AG09309 (cell line): Measurements from ENCODE around the gene IQSEC1.

Experiments used
- DNase-seq: peaks from one replicate; pipeline ENCODE4 v3.0.0-alpha.2; 2010; ENCODE audit warnings: low read depth
- H3K4me3 ChIP-seq: 2 replicates; pipeline ENCODE4 v1.5.1; 2011; ENCODE audit warnings: mild to moderate bottlenecking, low read depth, low read length, moderate library complexity; ENCODE audit not compliant: control insufficient read depth
- TF ChIP-seq, protein P1 (sequence below): IDR thresholded peaks from 2 replicates; pipeline ENCODE4 v1.5.1; 2011; ENCODE audit warnings: mild to moderate bottlenecking, low read depth, low read length, inconsistent platforms; ENCODE audit not compliant: insufficient read depth, control insufficient read depth; ENCODE audit errors: missing control alignments

Gene IQSEC1

DNA sequence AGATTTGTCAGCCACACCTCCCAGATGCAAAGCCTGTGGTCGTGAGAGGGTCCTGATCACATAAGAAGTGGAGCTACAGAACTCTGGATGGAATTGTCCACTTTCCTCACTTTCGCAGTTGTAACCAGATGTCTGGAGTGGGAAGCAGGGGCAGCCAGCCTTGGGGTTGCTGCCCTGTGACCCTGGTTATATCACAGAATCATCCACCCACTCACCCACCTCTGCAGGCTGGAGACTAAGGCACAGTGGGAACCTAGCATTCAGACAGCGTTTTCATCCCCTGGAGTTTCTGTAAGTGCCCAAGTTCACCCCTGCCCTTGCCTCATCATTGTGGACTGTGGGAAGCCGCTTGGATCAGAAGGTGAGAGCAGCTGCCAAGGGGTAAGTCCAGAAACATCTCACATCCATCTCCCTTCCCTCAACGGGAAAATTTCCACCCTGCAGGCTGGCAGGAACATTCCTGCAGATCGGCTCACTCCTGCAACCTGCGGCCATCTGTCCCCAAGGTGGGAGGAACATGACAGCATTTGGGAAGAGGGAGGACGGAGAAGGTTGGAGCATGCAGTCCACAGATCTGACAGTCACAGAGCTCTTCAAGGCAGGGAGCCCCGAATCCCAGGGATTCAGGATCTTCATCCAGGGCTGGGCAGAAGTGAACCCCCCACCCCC is 2.9 kb upstream of the IQSEC1 start:
- no peak for DNase-seq
- no peak overlapping the region for H3K4me3 ChIP-seq
- TF ChIP-seq, protein P1, sequence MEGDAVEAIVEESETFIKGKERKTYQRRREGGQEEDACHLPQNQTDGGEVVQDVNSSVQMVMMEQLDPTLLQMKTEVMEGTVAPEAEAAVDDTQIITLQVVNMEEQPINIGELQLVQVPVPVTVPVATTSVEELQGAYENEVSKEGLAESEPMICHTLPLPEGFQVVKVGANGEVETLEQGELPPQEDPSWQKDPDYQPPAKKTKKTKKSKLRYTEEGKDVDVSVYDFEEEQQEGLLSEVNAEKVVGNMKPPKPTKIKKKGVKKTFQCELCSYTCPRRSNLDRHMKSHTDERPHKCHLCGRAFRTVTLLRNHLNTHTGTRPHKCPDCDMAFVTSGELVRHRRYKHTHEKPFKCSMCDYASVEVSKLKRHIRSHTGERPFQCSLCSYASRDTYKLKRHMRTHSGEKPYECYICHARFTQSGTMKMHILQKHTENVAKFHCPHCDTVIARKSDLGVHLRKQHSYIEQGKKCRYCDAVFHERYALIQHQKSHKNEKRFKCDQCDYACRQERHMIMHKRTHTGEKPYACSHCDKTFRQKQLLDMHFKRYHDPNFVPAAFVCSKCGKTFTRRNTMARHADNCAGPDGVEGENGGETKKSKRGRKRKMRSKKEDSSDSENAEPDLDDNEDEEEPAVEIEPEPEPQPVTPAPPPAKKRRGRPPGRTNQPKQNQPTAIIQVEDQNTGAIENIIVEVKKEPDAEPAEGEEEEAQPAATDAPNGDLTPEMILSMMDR = no peak

DNA sequence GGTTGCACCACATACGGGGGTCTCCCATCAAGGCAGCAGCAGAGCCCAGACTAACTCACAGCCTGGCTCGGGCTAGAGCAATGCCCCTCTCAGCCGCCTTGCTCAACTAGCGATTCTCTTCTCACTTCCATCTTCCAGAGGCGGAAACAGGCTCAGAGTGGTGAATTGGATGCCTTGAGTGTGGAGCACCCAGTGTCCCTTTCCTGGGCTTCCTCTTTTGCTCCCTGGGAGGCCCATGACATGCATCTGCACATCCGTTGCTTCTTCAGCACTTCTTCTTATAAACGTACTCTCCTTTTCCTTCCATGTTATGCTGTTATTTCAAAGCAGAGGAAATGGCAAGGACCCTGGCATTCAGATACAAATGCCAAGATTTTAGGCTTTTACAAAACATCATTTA is 2.1 kb upstream of the IQSEC1 start:
- H3K4me3 ChIP-seq = no peak overlapping the region
- TF ChIP-seq, protein P1 = no peak
- DNase-seq = no peak

DNA sequence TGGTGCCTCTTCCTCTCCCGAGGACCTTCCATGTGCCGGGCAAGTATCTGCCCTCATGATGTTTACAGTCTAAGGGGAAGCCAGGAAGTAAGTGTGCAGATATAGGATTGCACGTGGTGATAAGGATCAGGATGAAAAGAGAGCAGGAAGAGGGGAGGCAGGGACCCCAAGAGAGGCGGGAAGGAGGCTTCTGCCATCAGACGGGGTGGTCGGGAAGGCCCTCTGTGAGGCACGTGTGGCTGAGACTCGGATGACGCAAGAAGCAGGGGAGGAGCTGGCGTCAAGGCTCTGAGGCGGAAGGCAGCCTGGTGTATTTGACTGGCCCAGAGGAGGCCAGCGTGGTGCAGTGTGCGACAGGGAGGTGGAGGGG is 762 bp upstream of the IQSEC1 start:
- TF ChIP-seq, protein P1 = no peak
- H3K4me3 ChIP-seq = no peak overlapping the region
- no peak for DNase-seq

DNA sequence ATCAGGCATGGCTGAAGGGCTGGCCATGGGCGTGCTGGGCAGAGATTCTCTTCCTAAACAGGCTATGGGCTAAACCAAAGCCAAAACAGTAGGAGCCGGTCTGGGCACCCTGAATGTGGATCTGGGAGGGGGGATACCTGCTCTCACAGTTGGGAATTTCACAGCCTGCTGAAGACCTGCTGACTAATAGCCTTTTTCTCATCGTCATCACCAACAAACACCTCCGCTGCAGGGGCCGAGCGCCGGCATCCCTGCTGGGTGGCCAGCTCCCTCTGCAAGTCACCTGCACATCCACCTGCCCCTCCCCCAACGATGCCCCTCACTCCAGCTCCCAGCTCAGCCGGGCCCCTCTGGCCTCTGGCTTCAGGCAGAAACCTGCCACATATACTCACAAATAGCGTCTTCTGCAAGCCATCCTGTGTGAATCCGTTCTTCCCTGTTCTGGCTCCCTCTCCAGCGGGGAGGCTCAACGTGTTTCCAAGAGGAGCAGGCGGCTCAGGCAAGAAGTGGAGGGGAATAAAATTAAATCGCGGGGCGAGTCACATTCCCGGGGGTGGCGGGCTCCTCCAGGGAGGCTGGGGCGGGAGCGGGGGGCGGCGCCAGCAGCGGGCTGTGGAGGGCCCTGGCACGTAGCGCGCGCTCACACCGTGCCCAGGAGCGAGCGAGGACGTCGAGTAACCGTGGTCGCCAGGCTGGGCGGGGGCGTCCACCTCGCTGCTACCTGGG is 466 bp downstream of the IQSEC1 start:
- no peak overlapping the region for H3K4me3 ChIP-seq
- DNase-seq = no peak
- TF ChIP-seq, protein P1 = no peak

DNA sequence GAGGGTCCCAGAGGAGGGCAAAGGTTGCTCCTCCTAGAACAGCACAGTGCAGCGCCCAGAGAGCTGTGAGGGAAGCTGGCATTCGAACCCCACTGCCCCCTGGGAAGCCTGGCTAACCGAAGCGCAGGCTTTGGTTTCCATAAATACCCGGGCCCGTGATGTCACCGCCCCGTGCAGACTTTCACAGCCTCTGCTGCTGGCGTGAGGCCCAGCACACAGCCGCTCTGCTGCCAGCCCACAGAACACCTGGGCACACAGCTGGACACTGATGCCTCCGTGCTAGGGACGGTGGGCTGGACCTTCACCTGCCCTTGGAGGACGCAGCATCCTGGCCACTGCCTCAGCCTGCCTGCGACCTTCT is 1.0 kb downstream of the IQSEC1 start:
- DNase-seq = no peak

DNA sequence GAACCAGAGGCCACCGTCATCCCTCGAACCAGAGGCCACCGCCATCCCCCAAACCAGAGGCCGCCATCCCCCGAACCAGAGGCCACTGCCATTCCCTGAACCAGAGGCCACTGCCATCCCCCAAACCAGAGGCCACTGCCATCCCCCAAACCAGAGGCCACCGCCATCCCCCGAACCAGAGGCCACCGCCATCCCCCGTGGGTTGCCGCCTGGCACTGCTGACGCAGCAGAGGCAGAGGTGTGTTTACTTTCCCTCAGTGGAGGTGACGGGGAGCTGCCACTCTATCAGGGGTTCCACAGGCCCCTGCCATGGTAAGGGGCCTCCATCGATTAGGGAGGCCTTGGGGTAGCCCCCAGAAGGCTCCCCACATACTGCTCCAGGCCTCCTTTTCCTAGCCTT is 1.5 kb downstream of the IQSEC1 start:
- no peak for DNase-seq
- TF ChIP-seq, protein P1 = no peak
- no peak overlapping the region for H3K4me3 ChIP-seq

More for the DNA sequence above, 1.0 kb downstream of the IQSEC1 start:
- TF ChIP-seq, protein P1 = no peak
- H3K4me3 ChIP-seq = no peak overlapping the region
